HCT116 (cell line): ENCODE data around the gene ARHGAP8. TPM values are rescaled to one million over a fixed set of nuclear protein-coding genes. Genes with fewer than 3 reads are reported as not detected.

ENCODE experiments used
- ATAC-seq: fragments of 200-7000 bp; cut with Tn5 transposase; 2 replicates; pipeline ENCODE4 v1.9.1; 2020; ENCODE audit warnings: mild to moderate bottlenecking, moderate library complexity
- BruUV-seq: library from RNA; stranded (reverse); fragments of 400-500 nt; replicated peaks from 2 replicates; lab custom pipeline; 2021; lab: Mats Ljungman, UMichigan
- CTCF ChIA-PET: fragments of 300-600 bp; sonication (Branson Sonifier 250); formaldehyde crosslinking; loops from one replicate; lab custom pipeline; 2021; ENCODE audit warnings: antibody characterized with exemption; lab: Charles Lee
- POLR2A ChIA-PET: fragments of 300-600, 350-600 bp; sonication (Branson Sonifier 250); formaldehyde crosslinking; loops from one replicate; lab custom pipeline; 2021; ENCODE audit warnings: antibody characterized with exemption; lab: Charles Lee
- RAD21 ChIA-PET, 2 experiments: fragments of 300-600 bp; sonication (Branson Sonifier 250); formaldehyde crosslinking; loops; one replicate each; lab custom pipeline; 2023; ENCODE audit warnings: low total read pairs in 2 of 2; ENCODE audit not compliant: uncharacterized antibody in 2 of 2, unreplicated experiment in 2 of 2, low non-redundant PET in 1 of 2; lab: Charles Lee
- DNase-seq: peaks from one replicate; pipeline ENCODE4 v3.0.0-alpha.2; 2010; ENCODE audit warnings: low read depth, low spot score
- H2AFZ ChIP-seq: fragments of 200-600 bp; shearing (Covaris generic), sonication (generic); 2 replicates; pipeline ENCODE4 v1.6.1; 2017; ENCODE audit warnings: low read depth, mixed run types, mixed read lengths, antibody characterized with exemption, low read length; ENCODE audit not compliant: poor library complexity, severe bottlenecking
- H3K27ac ChIP-seq: 2 replicates; pipeline ENCODE4 v1.5.1; 2012; ENCODE audit warnings: low read depth, low read length
- H3K27me3 ChIP-seq: fragments of 200-600 bp; sonication (generic); 2 replicates; pipeline ENCODE4 v1.6.1; 2016; ENCODE audit warnings: mixed run types, low read length, mixed read lengths; ENCODE audit not compliant: insufficient read depth
- H3K36me3 ChIP-seq, 2 experiments: fragments of 200-500 bp in 1 of 2; fragments of 200-600 bp in 1 of 2; sonication (Bioruptor generic) in 1 of 2; sonication (generic) in 1 of 2; 2 replicates each; pipeline versions ENCODE4 v1.5.1 to v1.6.1; 2014 to 2016; ENCODE audit warnings: low read length in 2 of 2, inconsistent platforms in 1 of 2, mixed read lengths in 1 of 2, mixed run types in 1 of 2; ENCODE audit not compliant: insufficient read depth in 2 of 2, control insufficient read depth in 1 of 2
- H3K4me1 ChIP-seq, 2 experiments: fragments of 200-600 bp in 1 of 2; sonication (generic) in 1 of 2; 2 replicates each; pipeline versions ENCODE4 v1.5.1 to v1.6.1; 2012 to 2017; ENCODE audit warnings: low read length in 2 of 2, inconsistent platforms in 1 of 2, mild to moderate bottlenecking in 1 of 2, mixed read lengths in 1 of 2, mixed run types in 1 of 2, moderate library complexity in 1 of 2; ENCODE audit not compliant: insufficient read depth in 2 of 2, control insufficient read depth in 1 of 2
- H3K4me2 ChIP-seq: fragments of 200-600 bp; sonication (generic); 2 replicates; pipeline ENCODE4 v1.6.1; 2017; ENCODE audit warnings: mixed run types, low read length, mixed read lengths
- H3K4me3 ChIP-seq, 2 experiments: fragments of 200-600 bp in 1 of 2; sonication (generic) in 1 of 2; replicated peaks in 1 of 2; 2 replicates each; pipeline ENCODE4 v1.5.1; 2011 to 2016; ENCODE audit warnings: low read length in 2 of 2, control low read depth in 1 of 2, low read depth in 1 of 2, mild to moderate bottlenecking in 1 of 2, mixed read lengths in 1 of 2, mixed run types in 1 of 2
- H3K79me2 ChIP-seq: fragments of 200-600 bp; sonication (generic); 2 replicates; pipeline ENCODE4 v1.6.1; 2017; ENCODE audit warnings: mild to moderate bottlenecking, mixed run types, low read length, moderate library complexity, mixed read lengths; ENCODE audit not compliant: insufficient read depth
- H3K9ac ChIP-seq: fragments of 200-600 bp; sonication (generic); 2 replicates; pipeline ENCODE4 v1.6.1; 2016; ENCODE audit warnings: low read length, mixed read lengths
- H3K9me2 ChIP-seq: fragments of 200-600 bp; sonication (generic), shearing (Covaris generic); 2 replicates; pipeline ENCODE4 v1.6.1; 2017; ENCODE audit warnings: mixed run types, mild to moderate bottlenecking, moderate library complexity; ENCODE audit not compliant: insufficient read depth
- H3K9me3 ChIP-seq, 2 experiments: fragments of 200-500 bp in 1 of 2; fragments of 200-600 bp in 1 of 2; sonication (Bioruptor generic) in 1 of 2; sonication (generic) in 1 of 2; 2 replicates each; pipeline ENCODE4 v1.6.1; 2014 to 2017; ENCODE audit warnings: low read length in 2 of 2, mixed read lengths in 2 of 2, inconsistent platforms in 1 of 2, low read depth in 1 of 2, mild to moderate bottlenecking in 1 of 2, mixed run types in 1 of 2, moderate library complexity in 1 of 2; ENCODE audit not compliant: control insufficient read depth in 1 of 2, insufficient read depth in 1 of 2
- H4K20me1 ChIP-seq: fragments of 200-600 bp; sonication (generic), shearing (Covaris generic); 2 replicates; pipeline ENCODE4 v1.6.1; 2017; ENCODE audit warnings: mixed run types, mild to moderate bottlenecking, moderate library complexity; ENCODE audit not compliant: insufficient read depth
- CBX3 ChIP-seq: IDR thresholded peaks from 2 replicates; pipeline ENCODE4 v1.6.1; 2012; ENCODE audit warnings: low read depth
- CTCF ChIP-seq, 3 experiments: fragments of 200-600 bp in 1 of 3; sonication (generic) in 1 of 3; IDR thresholded peaks in 2 of 3; conservative IDR thresholded peaks in 1 of 3; 2 replicates each; pipeline ENCODE4 v1.5.1; 2012 to 2017; ENCODE audit warnings: low read depth in 2 of 3, low read length in 2 of 3, antibody characterized with exemption in 1 of 3, borderline replicate concordance in 1 of 3, control low read depth in 1 of 3, mild to moderate bottlenecking in 1 of 3, mixed read lengths in 1 of 3, mixed run types in 1 of 3, moderate library complexity in 1 of 3; ENCODE audit not compliant: insufficient read depth in 1 of 3
- EGR1 ChIP-seq: IDR thresholded peaks from 2 replicates; pipeline ENCODE4 v1.6.1; 2012; ENCODE audit warnings: low read depth
- ELF1 ChIP-seq: IDR thresholded peaks from 2 replicates; pipeline ENCODE4 v1.6.1; 2012; ENCODE audit warnings: low read depth, borderline replicate concordance
- JUND ChIP-seq: IDR thresholded peaks from 2 replicates; pipeline ENCODE4 v1.6.1; 2012
- POLR2A ChIP-seq: IDR thresholded peaks from 2 replicates; pipeline ENCODE4 v1.7.0; 2011; ENCODE audit warnings: borderline replicate concordance; ENCODE audit not compliant: insufficient read depth, insufficient read length; ENCODE audit errors: extremely low read depth
- REST ChIP-seq: IDR thresholded peaks from 2 replicates; pipeline ENCODE4 v1.6.1; 2012; ENCODE audit warnings: low read depth
- ZNF274 ChIP-seq: fragments of 200-500 bp; sonication (Bioruptor generic); IDR thresholded peaks from 2 replicates; pipeline ENCODE4 v1.6.1; 2014; ENCODE audit warnings: mild to moderate bottlenecking, low read depth, low read length, inconsistent platforms
- intact Hi-C: fragments of 100-400 bp; cut with micrococcal nuclease; formaldehyde crosslinking; loops from 2 replicates; pipeline ENCODE4 v1.10.0; 2022
- total RNA-seq: library from RNA; stranded (reverse); gene quantifications from one replicate; pipeline ENCODE4 v1.2.1, GENCODE V29; 2021; ENCODE audit not compliant: unreplicated experiment

ARHGAP8 gene
- total RNA-seq, 1 experiment from 2014 or later, result 67.5 TPM

GRCh38 chr22:44786136-44786535, 33.8 kb downstream of the ARHGAP8 start:
- Histone ChIP-seq H3K27me3 (no peaks in the 10 kb centered on the region), H3K4me1 (peaks cover 3 to 9% of the 10 kb centered on the region in 2 experiments; a peak in 1 of 4 replicates), H3K9me3 (no peaks in the 10 kb centered on the region), H3K9ac (no peak overlapping the region), H3K4me3 (no peak overlapping the region), H3K4me2 (no peak overlapping the region), H2AFZ (no peak overlapping the region), H3K9me2 (no peaks in the 10 kb centered on the region), H4K20me1 (0 out of 2 replicates have a peak, but pooled peaks cover 4% of the 10 kb centered on the region), H3K79me2 (peaks cover 57% of the 10 kb centered on the region), H3K36me3 (peaks cover 9 to 12% of the 10 kb centered on the region in 2 experiments; a peak in 3 of 4 replicates), H3K27ac (no peak overlapping the region)
- intact Hi-C loops, result no loop called here
- CTCF ChIA-PET, result no interaction called here
- no peak for ATAC-seq
- POLR2A ChIA-PET, result no interaction called here
- RAD21 ChIA-PET, result no interaction called here
- no peak for DNase-seq
- TF ChIP-seq CBX3 (no peak), CTCF (IDR thresholded peaks at IDR 0.05 in 2 of 3, conservative IDR thresholded peaks at IDR 0.05 in 1 of 3; ENCODE audit: borderline replicate concordance in 1 of 3, insufficient read depth in 1 of 3, low read depth in 2 of 3, low read length in 2 of 3) (no peak), ELF1 (no peak), EGR1 (no peak), JUND (no peak), REST (no peak), ZNF274 (no peak), POLR2A (no peak)
- BruUV-seq, result no TSS peak
